AG09319 (cell line): ENCODE measurements around the gene TBC1D22A.

Experiments used
- DNase-seq: peaks from one replicate; pipeline ENCODE4 v3.0.0-alpha.2; 2010; ENCODE audit warnings: low read depth; ENCODE audit errors: extremely low read depth
- TF ChIP-seq, protein P1 (sequence below): IDR thresholded peaks from 2 replicates; pipeline ENCODE4 v1.5.1; 2011; ENCODE audit warnings: low read depth, mild to moderate bottlenecking, inconsistent platforms, low read length, moderate library complexity

TBC1D22A gene

DNA sequence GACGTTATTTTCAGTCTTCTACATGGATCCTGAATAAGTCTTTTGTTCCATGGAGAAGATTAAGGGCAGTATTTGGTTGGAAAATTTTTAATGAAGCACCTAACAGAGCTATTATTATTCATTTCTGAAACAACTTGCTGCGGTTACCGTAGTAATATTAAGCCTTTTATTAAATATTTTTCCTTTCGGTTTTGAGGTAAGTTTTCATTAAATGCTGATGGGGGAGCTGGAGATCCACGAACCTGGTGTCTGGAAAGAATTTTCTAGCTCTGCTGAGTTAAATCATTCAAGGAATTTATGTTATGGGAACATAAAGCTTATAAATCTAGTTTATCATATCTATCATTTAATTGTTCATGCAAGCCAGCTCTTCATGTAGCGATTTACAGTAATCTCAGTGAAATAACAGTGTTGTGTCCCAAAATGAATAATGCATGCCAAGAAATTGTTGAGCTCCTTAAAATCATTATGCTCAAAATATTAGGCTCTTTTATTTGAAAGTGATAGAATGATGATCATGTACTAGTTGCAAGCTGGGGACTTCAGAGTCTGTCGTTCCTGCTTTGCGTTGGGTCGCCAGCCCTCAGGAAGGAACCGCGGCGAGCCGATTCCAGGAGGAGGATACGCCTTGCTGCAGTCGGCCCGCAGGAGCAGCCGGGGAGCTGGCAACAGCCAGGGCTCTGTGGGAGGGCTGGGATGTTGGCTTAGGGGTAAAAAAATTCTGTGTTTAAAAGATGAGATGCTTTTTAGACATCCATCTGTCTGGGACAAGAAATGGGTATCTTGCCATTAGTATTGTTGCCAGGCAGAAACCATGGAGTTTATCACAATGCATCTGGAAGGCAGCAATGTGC, 83.1 kb downstream of the TBC1D22A start:
- DNase-seq, result no peak
- TF ChIP-seq, protein P1, sequence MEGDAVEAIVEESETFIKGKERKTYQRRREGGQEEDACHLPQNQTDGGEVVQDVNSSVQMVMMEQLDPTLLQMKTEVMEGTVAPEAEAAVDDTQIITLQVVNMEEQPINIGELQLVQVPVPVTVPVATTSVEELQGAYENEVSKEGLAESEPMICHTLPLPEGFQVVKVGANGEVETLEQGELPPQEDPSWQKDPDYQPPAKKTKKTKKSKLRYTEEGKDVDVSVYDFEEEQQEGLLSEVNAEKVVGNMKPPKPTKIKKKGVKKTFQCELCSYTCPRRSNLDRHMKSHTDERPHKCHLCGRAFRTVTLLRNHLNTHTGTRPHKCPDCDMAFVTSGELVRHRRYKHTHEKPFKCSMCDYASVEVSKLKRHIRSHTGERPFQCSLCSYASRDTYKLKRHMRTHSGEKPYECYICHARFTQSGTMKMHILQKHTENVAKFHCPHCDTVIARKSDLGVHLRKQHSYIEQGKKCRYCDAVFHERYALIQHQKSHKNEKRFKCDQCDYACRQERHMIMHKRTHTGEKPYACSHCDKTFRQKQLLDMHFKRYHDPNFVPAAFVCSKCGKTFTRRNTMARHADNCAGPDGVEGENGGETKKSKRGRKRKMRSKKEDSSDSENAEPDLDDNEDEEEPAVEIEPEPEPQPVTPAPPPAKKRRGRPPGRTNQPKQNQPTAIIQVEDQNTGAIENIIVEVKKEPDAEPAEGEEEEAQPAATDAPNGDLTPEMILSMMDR, result peak; percentile 58

DNA sequence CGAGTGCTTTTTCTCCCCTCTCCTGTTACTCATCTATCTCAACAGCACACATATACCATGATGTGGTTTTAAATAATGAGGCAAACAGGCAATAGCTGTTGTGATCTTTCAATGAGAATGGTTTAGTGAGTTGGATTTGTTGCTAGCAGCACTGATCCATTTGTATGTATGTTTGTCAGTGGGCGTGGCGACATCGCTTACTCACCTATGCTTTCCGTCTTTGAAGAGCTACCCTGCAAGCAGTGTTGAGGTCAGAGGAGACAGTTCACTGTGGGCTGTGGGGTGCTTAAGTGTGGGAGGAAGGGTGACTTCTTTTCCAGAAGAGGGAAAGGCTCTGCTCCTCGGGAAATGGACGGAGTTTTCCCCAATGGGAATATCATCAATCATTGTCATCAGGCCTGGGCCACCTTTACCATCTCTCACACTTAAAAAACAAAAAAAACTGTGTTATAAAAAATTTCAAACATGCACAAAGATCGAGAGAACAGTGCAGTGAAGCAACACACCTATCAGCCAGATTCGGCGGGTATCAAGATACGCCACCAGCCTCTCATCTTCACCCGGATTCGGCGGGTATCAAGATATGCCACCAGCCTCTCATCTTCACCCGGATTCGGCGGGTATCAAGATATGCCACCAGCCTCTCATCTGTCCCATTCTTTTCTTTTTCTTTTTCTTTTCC, 83.8 kb downstream of the TBC1D22A start:
- TF ChIP-seq, protein P1, result no peak
- no peak for DNase-seq

DNA sequence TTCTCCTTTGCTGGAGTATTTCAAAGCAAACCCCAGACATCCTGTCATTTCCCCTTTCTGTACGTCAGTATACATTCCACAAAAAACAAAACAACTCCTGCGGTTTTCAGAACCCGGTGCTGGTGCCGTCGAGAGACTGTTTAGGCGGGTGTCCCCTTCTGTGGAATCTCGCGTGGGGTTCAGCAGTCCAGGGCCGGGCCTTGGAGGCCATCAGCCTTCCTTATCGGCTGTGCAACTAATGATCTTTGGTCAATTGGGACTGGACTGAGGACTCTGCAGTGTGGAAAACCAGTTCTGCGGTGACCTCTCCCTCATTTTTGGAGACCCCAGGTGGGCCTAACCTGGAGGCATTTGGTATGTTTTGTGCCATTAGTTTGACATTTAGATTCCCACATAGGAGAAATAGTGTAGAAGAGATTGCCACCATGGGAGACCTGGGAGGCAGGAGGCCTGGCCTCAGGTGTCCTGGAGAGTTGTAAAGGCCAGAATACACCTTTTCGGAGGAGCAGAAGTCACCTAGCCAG, 84.4 kb downstream of the TBC1D22A start:
- DNase-seq, result no peak
- TF ChIP-seq, protein P1, result no peak

DNA sequence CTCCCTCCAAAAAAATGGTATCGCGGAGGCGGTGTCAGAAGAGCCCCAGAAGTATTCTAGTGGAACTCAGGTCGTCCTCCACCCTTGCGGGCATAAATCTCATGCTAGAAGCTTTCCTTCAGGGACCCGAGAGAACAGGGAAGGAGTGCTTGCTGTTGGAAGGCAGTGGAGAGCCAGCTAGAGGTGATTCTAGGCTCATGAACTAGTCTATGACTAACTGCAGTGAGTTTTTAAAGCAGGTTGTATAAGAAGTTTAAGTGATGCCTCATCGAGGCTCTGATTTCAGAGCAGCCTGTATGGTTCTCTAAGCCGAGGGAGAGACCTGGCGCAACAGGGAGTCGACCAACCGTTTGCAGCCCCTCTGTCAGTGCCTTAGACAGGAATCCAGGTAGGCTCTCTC, 85.7 kb downstream of the TBC1D22A start:
- no peak for DNase-seq
- TF ChIP-seq, protein P1, result no peak

DNA sequence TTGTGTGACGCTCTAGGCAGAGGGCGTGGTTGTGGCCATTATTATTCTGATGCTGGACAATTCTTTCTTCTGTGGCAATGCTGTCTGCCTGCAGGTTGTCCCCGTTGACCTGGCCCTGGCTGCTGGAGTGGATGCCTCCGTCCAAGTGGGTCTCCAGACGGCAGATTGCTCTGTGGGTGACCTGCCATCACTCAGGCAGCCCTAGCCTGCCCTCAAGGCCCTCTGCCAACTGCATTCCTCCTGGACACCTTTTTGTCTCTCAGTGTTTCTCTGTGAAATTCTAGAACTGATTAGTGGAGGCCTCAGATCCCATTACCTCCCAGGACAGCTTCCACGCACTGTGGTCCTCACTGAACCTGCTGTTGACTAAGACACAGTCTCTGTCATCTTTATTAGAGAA, 86.7 kb downstream of the TBC1D22A start:
- TF ChIP-seq, protein P1, result no peak

DNA sequence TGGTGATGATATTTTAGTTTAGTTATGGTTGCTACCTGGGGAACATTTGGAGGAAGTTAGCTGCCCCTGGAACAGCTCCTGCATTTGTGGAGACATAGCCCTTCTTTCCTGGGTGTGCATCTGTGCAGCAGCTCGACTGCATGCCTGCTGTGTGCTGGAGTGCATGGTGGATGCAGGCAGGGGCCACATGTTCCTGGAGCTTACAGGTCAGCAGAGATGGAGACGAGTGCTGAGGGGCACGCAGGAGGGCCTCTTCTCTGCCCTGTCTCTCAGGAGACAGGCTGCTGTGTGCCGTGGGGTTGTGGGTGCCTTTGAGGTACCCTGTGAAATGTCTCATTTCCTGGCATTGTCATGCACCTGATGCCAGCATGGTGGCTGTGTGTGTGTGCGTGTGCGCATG, 87.5 kb downstream of the TBC1D22A start:
- no peak for DNase-seq
- TF ChIP-seq, protein P1, result no peak

More for the DNA sequence above, 86.7 kb downstream of the TBC1D22A start:
- DNase-seq, result no peak

DNA sequence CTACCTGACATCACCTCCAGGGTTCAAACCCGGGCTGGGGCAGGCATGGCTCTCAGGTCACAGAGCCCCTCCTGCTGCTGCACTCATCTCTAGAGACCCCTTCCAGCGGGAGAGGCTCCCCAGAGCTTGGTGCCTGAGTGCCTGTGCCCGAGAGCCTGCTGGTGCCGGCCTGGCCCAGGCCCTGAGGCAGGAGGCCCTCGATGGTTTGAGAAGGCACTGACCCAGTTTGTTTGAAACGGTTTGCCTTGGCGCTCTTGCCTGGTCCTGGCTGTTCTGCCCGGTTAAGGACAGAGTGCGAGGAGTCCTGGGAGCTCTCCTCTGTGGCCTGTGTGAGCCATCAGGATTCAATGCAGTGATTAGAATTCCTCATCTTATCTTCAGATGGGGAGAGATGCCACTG, 88.9 kb downstream of the TBC1D22A start:
- TF ChIP-seq, protein P1, result no peak

More for the DNA sequence above, 88.9 kb downstream of the TBC1D22A start:
- no peak for DNase-seq
